Transverse colon (tissue), 4 donors: ENCODE results near the gene ZNF575. TPM values are rescaled to one million over a fixed set of nuclear protein-coding genes. Genes with fewer than 3 reads are reported as not detected.

Experiments used
- DNase-seq: peaks from one replicate; pipeline ENCODE4 v3.0.0-alpha.2; 2019
- H3K27ac ChIP-seq, 4 donors: fragments of 200-600 bp; sonication (generic); 2 replicates each; pipeline ENCODE4 v1.5.1; 2016 to 2018; ENCODE audit warnings: inconsistent platforms in 4 of 4
- H3K27me3 ChIP-seq: fragments of 200-600 bp; sonication (generic); 2 replicates; pipeline ENCODE4 v1.5.1; 2017; ENCODE audit warnings: inconsistent platforms
- H3K36me3 ChIP-seq, 4 donors: fragments of 200-600 bp; sonication (generic); 2 replicates each; pipeline ENCODE4 v1.5.1; 2017 to 2019; ENCODE audit warnings: inconsistent platforms in 4 of 4
- H3K4me1 ChIP-seq, 4 donors: fragments of 200-600 bp; sonication (generic); 2 replicates each; pipeline ENCODE4 v1.5.1; 2017 to 2020; ENCODE audit warnings: inconsistent platforms in 4 of 4
- H3K4me3 ChIP-seq, 4 donors: fragments of 200-600 bp; sonication (generic); 1 replicate in 1 of 4; 2 replicates in 3 of 4; pipeline versions ENCODE4 v1.5.1 to v1.6.1; 2017 to 2019; ENCODE audit warnings: inconsistent platforms in 4 of 4
- H3K9me3 ChIP-seq, 2 donors: fragments of 200-600 bp; sonication (generic); 2 replicates each; pipeline ENCODE4 v1.5.1; 2017 to 2019; ENCODE audit warnings: inconsistent platforms in 2 of 2
- CTCF ChIP-seq, 5 experiments: fragments of 200-600 bp in 3 of 5; fragments of 450-650 bp in 2 of 5; sonication (generic) in 3 of 5; IDR thresholded peaks; 1 replicate in 2 of 5; 2 replicates in 3 of 5; pipeline ENCODE4 v1.5.1; 2016 to 2017; ENCODE audit warnings: antibody characterized with exemption in 5 of 5, inconsistent platforms in 3 of 5, mild to moderate bottlenecking in 2 of 5, moderate library complexity in 1 of 5
- EP300 ChIP-seq: sonication (generic); formaldehyde crosslinking; IDR thresholded peaks from one replicate; pipeline ENCODE4 v1.6.1; 2017; ENCODE audit warnings: antibody characterized with exemption, low read depth
- POLR2A ChIP-seq: fragments of 450-650 bp; IDR thresholded peaks from one replicate; pipeline ENCODE4 v1.6.1; 2016; ENCODE audit warnings: antibody characterized with exemption, mild to moderate bottlenecking, moderate library complexity
- POLR2AphosphoS5 ChIP-seq, 3 donors: sonication (generic); formaldehyde crosslinking; IDR thresholded peaks; one replicate each; pipeline ENCODE4 v1.6.1; 2016; ENCODE audit warnings: antibody characterized with exemption in 3 of 3
- WGBS, 2 donors: methylation state at CpG; one replicate each; pipeline ENCODE4 v1.1.5; 2018; ENCODE audit warnings: low coverage in 1 of 2; 5-methylcytosine and 5-hydroxymethylcytosine counted together
- in situ Hi-C, 4 donors: fragments of 200-750 bp; cut with MboI; loops; one replicate each; pipeline versions ENCODE4 v1.15.0 to v1.15.1; 2017; ENCODE audit warnings: low sequenced_read_pairs in 3 of 4, low pct_ligation_motif_present in 1 of 4, low pct_unique_long_range_greater_than_20kb in 1 of 4
- intact Hi-C: fragments of 100-400 bp; cut with DNase I; formaldehyde crosslinking; loops from one replicate; pipeline ENCODE4 v1.15.1; 2023; ENCODE audit warnings: low total_unique reads
- total RNA-seq, 4 donors: library from RNA; depleted of rRNA; stranded (reverse); fragments of >200 nt; gene quantifications; one replicate each; pipeline ENCODE4 v1.1.0, GENCODE V29; 2016

The ZNF575 gene
- total RNA-seq, 4 donors from 2014 or later: 0.20 to 1.9 (median 1.8) TPM; not detected in 1

GRCh38 chr19:43532571-43532961 lies 422 bp upstream of the ZNF575 start:
- TF ChIP-seq CTCF (IDR thresholded peaks at IDR 0.05) (no peak), POLR2AphosphoS5 (IDR thresholded peaks at IDR 0.05) (peak in 1 of 3 donors; percentile 5)
- Histone ChIP-seq H3K27ac (peak overlapping the region; percentile 92 to 98 (median 96)), H3K27me3 (no peaks in the 10 kb centered on the region), H3K36me3 (no peaks in the 10 kb centered on the region), H3K4me1 (peaks cover 10 to 40% (median 20%) of the 10 kb centered on the region in 4 donors), H3K9me3 (no peaks in the 10 kb centered on the region), H3K4me3 (peak overlapping the region; percentile 41 to 62 (median 53))
- DNase-seq: peak; percentile 82
- intact Hi-C loops (loop anchor here (10.0 kb wide), 1 partner anchor 62 kb away; the partner anchor contains the start of genes IRGQ and ZNF576), in situ Hi-C loops (no loop called here)
- 1% methylated on average over 16 of the region's 16 CpGs; no CpG with 5 or more reads in 1 of the 2 donors for WGBS, 2 donors

GRCh38 chr19:43533546-43534304 lies 737 bp downstream of the ZNF575 start:
- Histone ChIP-seq H3K4me1 (peaks cover 5 to 28% (median 13%) of the 10 kb centered on the region in 4 donors), H3K27me3 (no peaks in the 10 kb centered on the region), H3K4me3 (peak overlapping the region; percentile 41 to 62 (median 53)), H3K36me3 (peaks cover 0 to 6% (median 1%) of the 10 kb centered on the region in 4 donors), H3K27ac (peak overlapping the region; percentile 92 to 98 (median 96)), H3K9me3 (no peaks in the 10 kb centered on the region)
- intact Hi-C loops (loop anchor here (10.0 kb wide), 1 partner anchor 61 kb away; the partner anchor contains the start of genes IRGQ and ZNF576), in situ Hi-C loops (no loop called here)
- peak; percentile 98 for DNase-seq
- 0% methylated on average over 35 of the region's 41 CpGs; no CpG with 5 or more reads in 1 of the 2 donors for WGBS, 2 donors
- TF ChIP-seq POLR2A (peak; percentile 48), CTCF (IDR thresholded peaks at IDR 0.05) (no peak), EP300 (no peak), POLR2AphosphoS5 (IDR thresholded peaks at IDR 0.05) (peak; percentile 43 to 62 (median 50))

GRCh38 chr19:43534305-43534815 lies 1.4 kb downstream of the ZNF575 start:
- in situ Hi-C loops (no loop called here), intact Hi-C loops (loop anchor here (10.0 kb wide), 1 partner anchor 60 kb away; the partner anchor contains the start of genes IRGQ and ZNF576)
- peak overlapping the region; percentile 92 to 98 (median 96) for H3K27ac ChIP-seq
- H3K9me3 ChIP-seq: no peaks in the 10 kb centered on the region
- 45 to 52% methylated on average over 3 to 17 of the region's 17 CpGs for WGBS, 2 donors
- H3K27me3 ChIP-seq: no peaks in the 10 kb centered on the region
- peak overlapping the region; percentile 3 to 62 (median 46) for H3K4me3 ChIP-seq
- TF ChIP-seq CTCF (IDR thresholded peaks at IDR 0.05): no peak
- TF ChIP-seq POLR2AphosphoS5 (IDR thresholded peaks at IDR 0.05): no peak
- TF ChIP-seq EP300: no peak
- no peak for TF ChIP-seq POLR2A
- H3K36me3 ChIP-seq: peaks cover 0 to 9% (median 4%) of the 10 kb centered on the region in 4 donors
- H3K4me1 ChIP-seq: peaks cover 5 to 28% (median 13%) of the 10 kb centered on the region in 4 donors
- no peak for DNase-seq
